NCI-H1092 (cell line): ENCODE data around the gene TNRC6C.

Experiments used
- DNase-seq: peaks from one replicate; lab custom pipeline; 2025; lab: John Stamatoyannopoulos, UW

The TNRC6C gene

DNA sequence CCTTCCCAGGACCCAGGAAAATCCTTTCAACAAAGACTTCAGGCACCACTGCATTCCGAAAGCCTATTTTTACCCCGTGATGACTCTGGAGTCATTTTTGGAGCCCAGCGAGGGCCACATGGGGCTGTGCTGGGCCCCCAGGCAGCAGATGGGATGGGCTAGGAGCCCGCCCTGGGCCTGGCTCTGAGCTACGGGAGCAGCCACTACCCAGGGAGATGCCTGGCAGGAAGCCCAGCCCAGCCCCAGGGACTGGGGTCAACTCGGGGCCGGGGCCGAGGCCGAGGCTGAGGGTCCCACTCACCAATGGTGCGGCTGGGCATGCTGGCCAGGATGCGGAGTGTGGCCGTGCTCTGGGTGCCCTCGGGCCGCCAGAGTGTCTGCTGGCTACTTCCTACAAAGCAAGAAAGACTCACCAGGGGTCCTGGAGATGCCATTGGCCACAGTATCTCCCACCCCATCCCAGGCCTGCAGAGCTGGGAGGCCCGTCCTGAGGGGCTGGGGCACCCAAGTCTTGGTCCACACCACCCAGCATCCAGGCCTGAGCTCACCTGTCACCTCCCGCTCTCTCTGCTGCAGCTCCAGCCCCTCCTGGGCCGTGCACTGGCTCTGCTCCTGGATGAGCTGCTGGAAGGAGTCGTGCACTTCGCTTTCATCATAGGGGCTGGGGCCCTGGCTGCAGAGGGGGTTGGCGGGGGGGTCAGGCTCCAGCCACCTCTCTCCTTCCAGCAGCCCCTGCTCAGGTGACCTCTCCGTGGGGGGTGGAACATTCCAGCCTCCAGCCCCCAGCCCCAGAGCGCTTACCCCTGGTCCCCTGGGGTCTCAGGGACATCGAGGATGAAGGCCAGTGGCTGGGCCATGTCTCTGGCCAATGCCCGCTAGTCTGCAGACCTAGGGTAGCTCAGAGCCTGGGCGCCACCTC is 167.7 kb downstream of the TNRC6C start:
- DNase-seq, result no peak

DNA sequence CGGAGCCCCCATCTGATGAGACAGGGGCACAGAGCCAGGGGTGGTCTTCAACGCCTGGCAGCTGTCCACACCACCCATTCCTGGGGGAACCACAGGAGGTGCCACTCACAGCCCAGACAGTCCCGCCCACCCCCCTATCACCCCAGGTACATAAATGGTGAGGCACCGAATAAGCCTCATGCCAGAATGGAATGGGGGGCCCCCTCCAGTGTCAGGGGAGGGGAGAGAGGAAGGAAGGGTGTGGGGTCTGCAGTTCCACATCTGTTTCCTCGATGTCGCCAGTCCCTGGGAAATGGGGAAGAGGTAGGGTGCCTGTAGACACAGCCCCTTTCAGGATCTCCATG is 168.4 kb downstream of the TNRC6C start:
- no peak for DNase-seq

DNA sequence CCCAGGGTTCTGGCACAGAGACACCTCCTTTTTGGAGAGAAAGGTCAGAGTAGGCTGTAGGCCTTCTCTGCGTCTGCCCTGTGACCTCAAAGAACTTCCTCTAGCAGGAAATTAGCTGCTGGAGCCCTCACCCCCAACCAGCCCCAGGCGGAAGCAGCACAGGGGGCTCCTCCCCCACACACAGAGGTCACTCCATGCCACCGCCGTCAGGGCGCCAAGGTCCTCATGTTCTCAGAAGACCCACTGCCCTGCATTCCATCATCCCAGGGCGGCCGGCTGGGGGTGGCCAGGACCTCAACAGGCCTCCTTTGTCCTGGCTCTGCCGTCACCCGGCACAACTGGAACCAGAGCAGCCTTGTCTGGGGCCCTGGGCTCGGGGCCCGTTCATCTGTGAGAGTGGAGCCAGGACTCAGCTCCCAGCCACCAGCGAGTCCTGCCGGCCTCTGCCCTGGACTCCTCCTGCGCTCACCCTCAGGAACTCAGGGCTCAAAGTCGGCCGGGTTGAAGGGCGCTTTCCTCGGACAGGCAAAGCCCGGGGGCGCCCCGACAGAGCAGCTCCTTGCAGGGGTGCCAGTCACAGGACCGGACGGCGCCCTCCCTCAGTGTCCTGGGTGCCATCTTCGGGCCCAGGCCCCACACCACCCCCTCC is 168.9 kb downstream of the TNRC6C start:
- no peak for DNase-seq

DNA sequence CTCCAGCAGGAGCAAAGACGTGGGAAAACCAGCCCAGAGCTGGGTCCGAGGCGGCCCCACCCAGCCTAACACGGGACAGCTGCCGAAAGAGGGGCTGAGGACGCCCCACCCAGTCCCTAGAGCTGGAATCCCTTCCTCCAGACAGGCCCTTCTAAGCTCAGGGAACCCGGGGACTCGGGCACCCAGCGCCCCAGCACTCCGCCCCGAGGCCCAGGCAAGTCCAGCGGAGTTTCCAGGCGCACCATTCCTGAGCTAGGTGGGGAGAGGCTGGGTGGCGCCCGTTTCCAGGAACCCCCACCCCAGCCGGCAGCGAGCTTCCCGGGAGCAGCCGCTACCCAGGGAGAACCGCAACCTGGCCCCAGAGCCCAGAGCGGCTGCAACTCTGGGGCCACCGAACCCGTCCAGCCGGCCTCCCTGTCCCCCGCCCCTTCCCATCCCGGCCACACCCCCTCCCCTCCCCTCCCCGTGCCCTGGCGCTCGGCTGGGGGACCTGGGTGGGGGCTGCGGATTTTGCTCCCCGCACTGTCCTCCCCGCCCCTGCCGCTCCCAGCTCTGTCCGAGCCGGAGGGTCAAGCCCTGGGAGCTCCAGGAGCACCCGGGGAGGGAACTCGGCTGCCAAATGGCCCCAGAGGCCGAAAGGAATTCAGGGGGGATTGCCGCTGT is 169.5 kb downstream of the TNRC6C start:
- DNase-seq, result no peak

DNA sequence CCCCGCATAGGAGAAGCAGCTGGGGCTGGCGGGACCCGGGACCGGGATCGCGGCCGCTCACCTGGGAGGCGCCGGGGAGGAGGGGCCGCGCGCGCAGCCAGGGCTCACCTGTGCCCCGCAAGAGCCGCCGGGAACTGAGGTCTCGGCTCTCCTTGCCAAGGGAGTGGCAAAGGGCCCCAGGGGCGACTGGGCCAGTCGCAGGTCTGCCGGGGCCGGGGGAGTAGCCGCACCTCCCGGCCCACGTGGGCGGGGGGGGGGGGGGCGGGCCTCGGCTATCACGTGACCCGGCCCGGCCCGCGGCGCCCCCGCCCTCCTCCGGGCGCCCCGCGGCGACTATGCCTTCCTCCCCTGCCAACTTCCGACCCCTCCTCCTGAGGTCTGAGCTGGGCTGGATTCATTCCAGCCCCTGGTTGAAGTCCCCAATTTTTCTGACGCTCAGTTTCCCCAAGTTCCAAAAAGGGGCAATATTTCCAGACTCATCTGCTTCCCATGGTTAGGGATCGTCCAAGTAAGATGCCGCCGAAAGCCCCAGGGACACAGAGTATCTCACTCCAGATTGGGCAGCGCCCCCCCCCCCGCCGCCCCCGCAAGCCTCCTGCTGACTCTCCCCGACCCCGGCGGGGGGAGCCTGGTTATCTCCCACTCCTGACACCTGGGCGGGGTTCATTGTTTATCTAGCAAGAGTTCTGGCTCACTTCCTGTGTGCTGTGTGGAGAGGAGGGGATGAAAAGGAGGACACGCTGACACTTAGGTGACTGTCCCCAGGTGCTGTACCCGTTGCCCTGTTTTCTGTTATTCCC is 170.2 kb downstream of the TNRC6C start, which contains the start of gene TMC6:
TSS of gene TMC6 (minus strand) at position 205 of the 800 bp plus-strand sequence. CDS start 1,923 bp downstream, outside the sequence.
- no peak for DNase-seq

DNA sequence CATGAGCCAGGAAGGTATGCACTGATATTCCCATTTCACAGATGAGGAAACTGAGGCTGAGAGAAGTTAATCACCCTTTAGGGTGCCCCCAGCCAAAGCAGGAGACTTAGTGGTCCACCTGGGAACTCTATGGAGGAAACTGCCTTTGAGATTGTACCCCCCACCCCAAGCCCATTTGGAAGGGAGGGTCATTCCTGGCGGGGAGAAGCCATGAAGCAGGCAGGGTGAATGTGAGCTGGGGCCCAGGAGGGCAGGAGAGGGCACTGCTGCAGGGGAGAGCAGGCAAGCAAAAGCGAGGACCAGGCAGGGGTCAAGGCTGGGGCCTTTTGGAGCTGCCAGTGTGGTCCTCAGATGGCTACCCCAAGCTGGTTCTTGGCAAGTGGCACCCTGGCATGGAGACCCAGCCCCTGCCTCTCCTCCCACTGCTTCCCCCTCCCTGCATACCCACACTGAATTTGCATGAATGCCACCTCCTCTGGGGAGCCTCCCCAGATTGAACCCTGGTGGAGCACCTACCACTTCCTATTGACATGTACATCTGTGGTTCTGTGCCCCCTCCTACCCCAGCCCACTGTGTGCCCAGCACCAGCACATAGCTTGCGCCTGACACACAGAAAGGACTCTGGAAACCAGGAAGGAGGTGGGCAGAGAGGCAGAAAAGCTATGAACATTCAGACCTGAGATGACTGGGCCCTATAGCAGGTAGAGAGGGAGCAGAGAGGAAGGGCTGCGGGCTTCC is 171.0 kb downstream of the TNRC6C start:
- no peak for DNase-seq

DNA sequence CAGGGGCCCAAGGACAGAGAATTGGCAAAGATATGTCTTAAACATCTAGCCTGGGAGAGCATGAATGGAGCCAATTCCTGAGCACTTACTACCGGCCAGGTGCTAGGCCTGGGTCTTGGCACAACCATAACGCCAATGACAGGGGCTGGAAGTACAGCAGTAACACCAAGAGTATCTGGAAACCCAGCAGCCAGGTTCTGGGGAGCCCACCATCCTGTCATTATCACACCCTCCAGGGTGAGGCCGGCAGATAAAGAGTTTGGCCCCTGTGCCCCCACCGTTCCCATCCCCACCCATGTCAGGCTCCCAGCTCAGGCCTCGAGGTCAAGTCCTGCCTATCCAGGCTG is 171.6 kb downstream of the TNRC6C start:
- DNase-seq, result no peak

DNA sequence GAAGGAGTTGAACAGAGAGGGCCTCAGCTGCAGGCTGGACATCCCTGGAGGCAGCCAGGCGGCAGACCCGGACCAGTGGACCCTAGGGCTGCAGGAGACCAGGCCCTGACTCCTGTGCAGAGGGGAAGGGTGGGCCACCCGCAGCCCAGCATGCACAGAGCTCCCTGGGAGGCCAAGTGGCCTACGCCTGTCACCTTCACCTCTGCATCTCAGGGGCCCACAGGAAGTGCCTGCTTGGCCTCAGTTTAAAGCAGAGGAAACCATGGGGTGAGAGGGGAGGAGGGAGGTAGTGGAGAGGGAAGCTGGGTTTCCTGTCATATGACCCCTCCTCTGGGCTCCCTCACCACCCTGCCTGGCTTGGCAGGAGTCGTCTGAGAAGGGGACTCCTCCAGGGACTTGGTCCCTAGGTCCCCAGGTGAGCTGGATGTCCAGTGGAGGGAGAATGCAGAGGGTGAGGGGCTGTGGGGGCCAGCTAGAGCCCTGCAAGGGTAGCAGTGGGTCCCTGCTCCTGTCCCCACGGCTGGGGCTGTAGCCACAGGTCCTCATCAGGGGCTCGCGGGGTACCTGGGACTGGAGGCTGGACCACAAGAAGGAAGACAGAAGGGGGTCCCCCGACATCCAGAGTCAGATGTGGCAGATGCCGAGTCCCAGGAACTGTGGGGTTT is 172.1 kb downstream of the TNRC6C start, which contains the start of gene TMC8:
TSS of gene TMC8 (plus strand) at position 335 of the 665 bp plus-strand sequence. CDS start 818 bp downstream, outside the sequence.
- no peak for DNase-seq

DNA sequence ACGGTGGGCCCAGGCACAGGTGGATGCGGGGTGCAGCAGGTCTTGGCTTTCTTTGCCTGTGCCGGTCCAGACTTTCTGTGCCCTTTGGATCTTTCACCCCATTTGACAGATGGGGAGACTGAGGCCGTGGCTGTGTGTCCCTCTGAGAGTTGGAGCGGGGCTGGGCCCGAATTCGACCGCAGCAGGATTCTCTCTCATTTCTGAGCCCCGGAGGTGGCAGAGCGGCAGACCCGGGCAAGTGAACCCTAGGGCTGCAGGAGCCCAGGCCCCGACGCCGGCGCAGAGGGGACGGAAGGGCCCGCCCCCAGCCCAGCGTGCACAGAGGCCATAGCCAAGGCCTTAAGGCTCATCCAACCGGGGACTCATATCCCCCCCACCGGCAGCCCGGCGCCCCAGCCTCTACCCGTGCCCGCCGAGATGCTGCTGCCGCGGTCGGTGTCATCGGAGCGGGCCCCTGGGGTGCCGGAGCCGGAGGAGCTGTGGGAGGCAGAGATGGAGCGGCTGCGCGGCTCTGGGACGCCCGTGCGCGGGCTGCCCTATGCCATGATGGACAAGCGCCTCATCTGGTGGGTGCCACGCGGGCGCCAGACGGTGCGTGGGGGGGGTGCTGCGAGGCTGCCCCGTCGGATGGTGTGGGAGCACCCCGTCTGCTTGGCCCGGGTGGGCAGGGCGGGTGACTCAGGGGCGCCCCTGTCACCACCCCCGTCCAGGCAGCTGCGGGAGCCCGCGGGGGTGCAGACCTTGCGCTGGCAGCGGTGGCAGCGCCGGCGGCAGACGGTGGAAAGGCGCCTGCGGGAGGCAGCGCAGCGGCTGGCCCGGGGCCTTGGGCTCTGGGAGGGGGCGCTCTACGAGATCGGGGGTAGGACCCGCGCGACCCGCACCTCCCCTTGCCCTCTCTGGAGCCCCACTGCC is 172.9 kb downstream of the TNRC6C start:
- DNase-seq, result no peak

DNA sequence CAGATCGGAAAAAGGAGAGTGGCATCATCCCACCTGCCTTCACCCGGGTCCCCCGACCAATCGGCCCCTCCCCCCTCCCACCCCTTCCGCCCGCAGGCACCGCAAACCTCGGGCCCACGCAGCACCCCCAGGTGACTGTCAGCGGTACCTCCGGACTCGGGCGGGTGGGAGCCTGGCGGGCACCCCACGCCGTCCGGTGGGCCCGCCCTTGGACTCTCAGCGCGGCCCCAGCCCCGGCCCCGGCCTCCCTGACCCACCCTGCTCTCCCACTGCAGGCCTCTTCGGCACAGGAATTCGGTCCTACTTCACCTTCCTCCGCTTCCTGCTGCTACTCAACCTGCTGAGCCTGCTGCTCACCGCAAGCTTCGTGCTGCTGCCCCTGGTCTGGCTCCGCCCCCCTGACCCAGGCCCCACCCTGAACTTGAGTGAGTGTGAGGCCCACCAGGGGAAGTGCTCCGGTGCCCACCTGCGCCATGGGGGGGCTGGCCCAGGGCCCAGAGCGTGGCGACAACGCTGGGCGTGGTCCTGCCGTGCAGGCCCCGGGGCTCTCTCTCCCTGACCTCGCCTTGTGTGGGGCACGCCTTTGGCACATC is 173.7 kb downstream of the TNRC6C start:
- DNase-seq, result no peak

DNA sequence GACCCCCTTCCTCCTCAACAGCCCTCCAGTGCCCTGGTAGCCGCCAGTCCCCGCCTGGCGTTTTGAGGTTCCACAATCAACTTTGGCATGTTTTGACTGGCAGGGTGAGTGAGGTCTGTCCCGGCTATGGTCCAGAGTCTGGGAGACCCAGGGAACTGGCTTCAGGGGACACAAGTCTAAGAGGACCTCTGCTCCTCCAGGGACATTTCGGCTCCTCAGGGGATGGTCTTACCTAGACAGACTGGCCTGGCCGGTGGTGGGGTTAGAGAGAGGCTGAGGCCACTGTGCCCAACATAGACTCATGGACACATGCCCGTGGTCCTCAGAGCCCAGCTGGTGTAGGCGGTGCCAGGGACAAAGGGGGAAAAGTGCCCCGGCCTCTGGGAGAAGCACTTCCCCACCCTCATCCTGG is 174.3 kb downstream of the TNRC6C start:
- no peak for DNase-seq

DNA sequence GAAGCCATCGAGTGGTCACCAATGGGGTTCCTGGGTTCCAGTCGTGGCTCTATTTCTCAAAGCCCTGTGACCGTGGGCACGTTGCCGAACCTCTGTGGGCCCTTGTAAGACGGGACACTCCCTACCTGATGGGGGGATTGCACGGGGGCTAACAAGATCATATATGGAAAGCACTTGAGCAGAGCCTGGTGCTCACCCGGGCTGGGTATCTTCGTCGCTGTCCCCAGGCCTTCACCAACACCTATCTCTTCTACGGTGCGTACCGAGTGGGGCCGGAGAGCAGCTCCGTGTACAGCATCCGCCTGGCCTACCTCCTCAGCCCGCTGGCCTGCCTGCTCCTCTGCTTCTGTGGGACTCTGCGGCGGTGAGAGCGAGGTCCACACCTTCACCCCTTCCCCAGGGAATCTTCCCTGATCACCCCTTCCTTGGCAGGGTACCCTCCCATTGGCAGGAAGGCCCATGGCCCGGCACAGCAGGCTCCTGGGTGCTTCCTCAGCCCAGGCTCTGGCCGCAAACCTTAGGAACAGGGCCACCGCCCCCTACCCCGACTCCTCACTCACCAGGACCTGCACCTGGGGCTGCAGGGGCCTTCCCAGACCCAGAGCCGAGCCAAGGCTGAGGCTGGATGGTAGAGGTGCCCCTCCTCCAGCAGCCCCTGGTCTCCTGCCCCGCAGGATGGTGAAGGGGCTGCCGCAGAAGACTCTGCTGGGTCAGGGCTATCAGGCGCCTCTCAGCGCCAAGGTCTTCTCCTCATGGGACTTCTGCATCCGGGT is 174.9 kb downstream of the TNRC6C start:
- no peak for DNase-seq

DNA sequence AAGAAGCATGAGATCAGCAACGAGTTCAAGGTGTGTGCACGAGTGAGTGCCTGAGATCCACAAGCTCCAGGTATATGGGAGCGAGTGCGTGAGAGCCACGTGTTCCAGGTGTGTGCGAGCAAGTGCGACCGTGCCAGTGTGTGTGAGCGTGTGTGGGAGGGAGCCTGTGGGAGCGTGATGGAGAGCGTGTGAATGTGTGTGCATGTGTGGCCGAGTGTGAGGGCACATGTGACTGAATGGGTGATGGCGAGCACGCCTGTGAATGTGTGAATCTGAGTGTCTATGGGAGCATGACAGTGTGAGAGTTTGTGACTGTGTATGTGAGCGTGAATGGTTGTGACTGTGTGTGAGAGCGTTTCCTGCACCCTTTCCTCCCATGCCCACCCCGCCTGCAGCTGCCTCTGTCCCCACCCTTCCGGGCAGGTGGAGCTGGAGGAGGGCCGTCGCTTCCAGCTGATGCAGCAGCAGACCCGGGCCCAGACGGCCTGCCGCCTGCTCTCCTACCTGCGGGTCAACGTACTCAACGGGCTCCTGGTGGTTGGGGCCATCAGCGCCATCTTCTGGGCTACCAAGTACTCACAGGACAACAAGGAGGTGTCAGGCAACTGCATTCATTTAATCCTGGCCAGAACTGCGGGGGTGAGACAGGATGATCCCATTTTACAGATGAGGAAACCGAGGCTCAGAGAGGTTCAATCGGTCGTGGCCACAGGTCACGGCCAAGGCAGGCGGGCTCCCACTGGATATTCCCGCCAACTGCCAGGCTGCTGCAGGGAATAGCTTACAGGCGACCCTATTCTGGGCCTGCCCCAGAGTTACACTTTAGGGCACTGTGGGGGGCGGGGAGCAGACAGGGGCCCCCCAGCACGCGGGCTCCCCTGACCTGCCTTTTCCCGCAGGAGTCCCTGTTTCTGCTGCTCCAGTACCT is 175.7 kb downstream of the TNRC6C start:
- DNase-seq, result peak; percentile 27

DNA sequence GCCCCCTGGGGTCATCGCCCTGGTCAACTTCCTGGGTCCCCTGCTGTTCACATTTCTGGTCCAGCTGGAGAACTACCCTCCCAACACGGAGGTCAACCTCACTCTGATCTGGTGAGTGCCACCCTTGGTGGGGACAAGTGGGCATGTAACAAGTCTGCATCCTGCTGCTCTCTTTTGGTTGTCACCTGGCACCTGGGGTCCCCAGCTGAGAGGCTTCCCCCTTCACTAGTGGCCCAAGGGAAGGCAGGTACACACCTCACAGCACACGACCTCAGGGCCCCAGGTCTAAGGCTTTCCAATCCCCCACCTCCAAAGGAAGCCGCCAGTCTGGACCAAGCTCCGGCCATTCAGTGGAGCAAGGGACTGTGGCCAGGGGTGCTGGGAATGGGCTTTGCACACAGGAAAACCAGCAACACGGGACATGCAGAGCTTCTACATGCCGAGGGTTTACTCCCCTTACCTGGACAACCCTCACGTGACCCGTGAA is 176.4 kb downstream of the TNRC6C start:
- no peak for DNase-seq

DNA sequence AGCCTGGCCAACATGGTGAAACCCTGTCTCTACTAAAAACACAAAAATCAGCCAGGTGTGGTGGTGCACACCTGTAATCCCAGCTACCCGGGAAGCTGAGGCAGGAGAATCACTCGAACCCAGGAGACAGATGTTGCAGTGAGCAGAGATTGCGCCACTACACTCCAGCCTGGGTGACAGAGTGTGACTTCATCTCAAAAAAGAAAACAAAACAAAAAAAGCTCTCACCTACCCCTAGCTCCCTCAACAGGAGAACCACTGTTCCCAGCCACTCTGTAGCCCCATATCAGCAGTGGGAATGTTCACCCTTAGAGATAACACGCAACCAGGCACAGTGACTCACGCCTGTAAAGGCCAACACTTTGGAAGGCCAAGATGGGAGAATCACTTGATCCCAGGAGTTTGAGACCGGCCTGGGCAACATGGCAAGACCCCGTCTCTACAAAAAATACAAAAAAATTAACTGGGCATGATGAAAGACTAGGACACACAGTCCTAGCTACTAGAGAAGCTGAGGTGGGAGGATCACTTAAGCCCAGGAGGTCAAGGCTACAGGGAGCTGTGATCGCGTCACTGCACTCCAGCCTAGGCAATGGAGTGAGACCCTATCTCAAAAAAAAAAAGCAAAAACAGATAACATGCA is 177.5 kb downstream of the TNRC6C start:
- DNase-seq, result no peak

DNA sequence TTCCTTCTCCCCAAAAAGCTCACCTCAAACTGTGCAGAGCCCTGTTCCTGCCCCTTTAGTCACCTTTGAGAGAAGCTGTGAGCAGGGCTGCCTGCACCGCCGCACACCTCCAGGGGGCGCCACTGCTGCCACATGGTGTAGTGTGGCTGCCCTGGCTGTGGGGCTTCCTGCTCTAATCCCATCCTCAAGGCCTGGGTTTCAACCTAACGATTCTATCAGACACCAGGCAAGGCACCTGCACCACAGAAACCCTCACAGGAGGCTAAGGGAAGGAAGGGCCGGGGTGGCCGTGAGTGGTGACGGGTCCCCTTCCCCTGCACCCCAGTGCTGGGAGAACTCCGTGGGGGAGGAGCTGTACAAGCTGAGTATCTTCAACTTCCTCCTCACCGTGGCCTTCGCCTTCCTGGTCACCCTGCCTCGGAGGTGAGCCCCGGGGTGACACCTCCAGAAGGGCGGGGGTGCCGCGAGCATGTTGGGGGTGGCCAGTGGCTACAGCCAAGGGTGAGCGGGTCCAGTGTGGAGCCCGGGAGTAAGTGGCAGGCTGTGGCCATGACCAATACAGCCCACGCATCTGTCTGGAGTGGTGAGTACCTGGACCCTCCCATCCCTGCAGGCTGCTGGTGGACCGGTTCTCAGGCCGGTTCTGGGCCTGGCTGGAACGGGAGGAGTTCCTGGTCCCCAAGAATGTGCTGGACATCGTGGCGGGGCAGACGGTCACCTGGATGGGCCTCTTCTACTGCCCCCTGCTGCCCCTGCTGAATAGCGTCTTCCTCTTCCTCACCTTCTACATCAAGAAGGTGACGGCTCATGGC is 179.1 kb downstream of the TNRC6C start:
- DNase-seq, result no peak
